ENCODE measurements around the gene CTXND1. TPM values are rescaled to one million over a fixed set of nuclear protein-coding genes. Genes with fewer than 3 reads are reported as not detected.

CTXND1 gene
- polyA plus RNA-seq, 4 donors, result 0.27 to 11.6 (median 10.7) TPM

Other genes starting within 250 kb of the CTXND1 start
- 100 to 1,000 TPM in 3 of 4 donors, 10 to 100 TPM in 1; 95.6 to 130 (median 115) TPM for gene ZFAND6, start 192.5 kb downstream of the CTXND1 start, polyA plus RNA-seq (ENCODE audit: insufficient read length in 4 of 4)
- gene FAH, start 99.2 kb downstream of the CTXND1 start, polyA plus RNA-seq (ENCODE audit: insufficient read length in 4 of 4), result 10 to 100 TPM; 13.3 to 43.6 (median 29.6) TPM
- gene ARNT2, start 152.2 kb upstream of the CTXND1 start, polyA plus RNA-seq (ENCODE audit: insufficient read length in 4 of 4), result 10 to 100 TPM; 26.7 to 61.5 (median 54.8) TPM

Data from left renal pelvis (tissue), 4 donors.